ENCODE data around the gene C3orf20.

DNA sequence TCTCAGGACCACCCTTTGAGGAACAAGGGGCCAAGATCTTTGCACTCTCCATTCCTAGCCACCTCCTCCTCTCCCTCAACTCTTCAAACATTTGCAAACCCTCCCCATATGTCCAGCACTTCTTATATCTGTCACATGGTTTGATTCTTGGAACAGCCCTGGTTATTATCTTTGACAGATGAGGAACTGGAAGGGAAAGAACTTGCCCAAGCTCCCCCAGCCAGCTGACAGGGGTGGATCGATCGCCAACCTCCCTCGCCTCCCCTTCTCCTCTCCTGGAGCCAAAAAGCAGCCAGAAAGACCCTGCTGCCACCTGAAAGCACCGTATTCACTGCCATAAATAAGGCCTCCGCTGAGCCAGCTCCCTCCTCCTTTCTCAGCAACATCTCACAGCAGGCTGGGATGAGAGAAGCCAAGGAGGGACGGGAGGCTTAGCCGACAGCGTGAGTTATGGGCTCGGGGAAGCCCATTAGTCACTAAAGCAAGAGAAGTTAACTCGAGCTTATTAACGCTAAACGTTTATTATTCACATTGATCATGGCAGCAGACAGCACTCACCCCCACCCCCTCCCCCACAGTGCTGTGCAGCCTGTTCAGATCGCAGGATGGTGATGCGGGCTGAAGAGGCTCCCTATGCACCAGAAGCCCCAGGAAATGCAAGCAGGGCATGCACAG is 121.6 kb downstream of the C3orf20 start:
- TF ChIP-seq, protein P1, sequence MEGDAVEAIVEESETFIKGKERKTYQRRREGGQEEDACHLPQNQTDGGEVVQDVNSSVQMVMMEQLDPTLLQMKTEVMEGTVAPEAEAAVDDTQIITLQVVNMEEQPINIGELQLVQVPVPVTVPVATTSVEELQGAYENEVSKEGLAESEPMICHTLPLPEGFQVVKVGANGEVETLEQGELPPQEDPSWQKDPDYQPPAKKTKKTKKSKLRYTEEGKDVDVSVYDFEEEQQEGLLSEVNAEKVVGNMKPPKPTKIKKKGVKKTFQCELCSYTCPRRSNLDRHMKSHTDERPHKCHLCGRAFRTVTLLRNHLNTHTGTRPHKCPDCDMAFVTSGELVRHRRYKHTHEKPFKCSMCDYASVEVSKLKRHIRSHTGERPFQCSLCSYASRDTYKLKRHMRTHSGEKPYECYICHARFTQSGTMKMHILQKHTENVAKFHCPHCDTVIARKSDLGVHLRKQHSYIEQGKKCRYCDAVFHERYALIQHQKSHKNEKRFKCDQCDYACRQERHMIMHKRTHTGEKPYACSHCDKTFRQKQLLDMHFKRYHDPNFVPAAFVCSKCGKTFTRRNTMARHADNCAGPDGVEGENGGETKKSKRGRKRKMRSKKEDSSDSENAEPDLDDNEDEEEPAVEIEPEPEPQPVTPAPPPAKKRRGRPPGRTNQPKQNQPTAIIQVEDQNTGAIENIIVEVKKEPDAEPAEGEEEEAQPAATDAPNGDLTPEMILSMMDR (IDR thresholded peaks at IDR 0.05) = no peak
- TF ChIP-seq POLR2AphosphoS5 (IDR thresholded peaks at IDR 0.05) (no peak), POLR2A (IDR thresholded peaks at IDR 0.05) (no peak)

Data from sigmoid colon (tissue), 4 donors.